Activated CD4-positive, alpha-beta T cell treated with anti-CD3 and anti-CD28 coated beads, Interleukin-2, amount 50 U/mL, for 16 hours (primary cell): ENCODE measurements around the gene STEAP4.
A peak's percentile ranks its signal among the peaks of the same experiment; 100 is the strongest.

Experiments
- DNase-seq: peaks from one replicate; pipeline ENCODE4 v3.0.0-alpha.2; 2020

The STEAP4 gene

GRCh38 chr7:88306590-88307048, at the start of gene STEAP4:
Gene STEAP4 (minus strand): TSS chr7:88306894. CDS start chr7:88284269, 22,625 bp downstream.
- DNase-seq, result peak; percentile 7

GRCh38 chr7:88355011-88355410, 48.3 kb upstream of the STEAP4 start:
- DNase-seq, result no peak

- DNase-seq, result no peak
Observed at GRCh38 chr7:88350118-88350517, 43.4 kb upstream of the STEAP4 start.

GRCh38 chr7:88347517-88347916, 40.8 kb upstream of the STEAP4 start:
- no peak for DNase-seq

GRCh38 chr7:88347090-88347489, 40.4 kb upstream of the STEAP4 start:
- no peak for DNase-seq

GRCh38 chr7:88346357-88346756, 39.7 kb upstream of the STEAP4 start:
- DNase-seq, result no peak

GRCh38 chr7:88344956-88345832, 38.5 kb upstream of the STEAP4 start:
- peak; percentile 6 for DNase-seq

GRCh38 chr7:88344271-88344670, 37.6 kb upstream of the STEAP4 start:
- no peak for DNase-seq

GRCh38 chr7:88339195-88339922, 32.7 kb upstream of the STEAP4 start:
- DNase-seq, result no peak

- no peak for DNase-seq
Observed at GRCh38 chr7:88338503-88338902, 31.8 kb upstream of the STEAP4 start.

- no peak for DNase-seq
Observed at GRCh38 chr7:88337572-88337971, 30.9 kb upstream of the STEAP4 start.

GRCh38 chr7:88331322-88331721, 24.6 kb upstream of the STEAP4 start:
- DNase-seq, result no peak

GRCh38 chr7:88329532-88330463, 23.1 kb upstream of the STEAP4 start:
- no peak for DNase-seq

GRCh38 chr7:88328787-88329186, 22.1 kb upstream of the STEAP4 start:
- DNase-seq, result no peak

GRCh38 chr7:88324699-88325098, 18.0 kb upstream of the STEAP4 start:
- no peak for DNase-seq

- DNase-seq, result no peak
Observed at GRCh38 chr7:88322151-88322550, 15.5 kb upstream of the STEAP4 start.

- DNase-seq, result no peak
Observed at GRCh38 chr7:88321694-88322093, 15.0 kb upstream of the STEAP4 start.

- DNase-seq, result no peak
Observed at GRCh38 chr7:88318196-88318595, 11.5 kb upstream of the STEAP4 start.

GRCh38 chr7:88317422-88317821, 10.7 kb upstream of the STEAP4 start:
- DNase-seq, result no peak

- no peak for DNase-seq
Observed at GRCh38 chr7:88316456-88316855, 9.8 kb upstream of the STEAP4 start.

GRCh38 chr7:88315522-88315921, 8.8 kb upstream of the STEAP4 start:
- DNase-seq, result no peak

GRCh38 chr7:88314061-88314491, 7.4 kb upstream of the STEAP4 start:
- no peak for DNase-seq
